ENCODE results near the gene FAM222A.

The FAM222A gene

GRCh38 chr12:109713187-109714070 lies at the start of gene FAM222A:
TSS of gene FAM222A (plus strand) at chr12:109713825. CDS start at chr12:109744147, 30,322 bp downstream.
- DNase-seq (ENCODE audit: low read depth) = peak; percentile 89

GRCh38 chr12:109664402-109664801 lies 49.2 kb upstream of the FAM222A start:
- no peak for DNase-seq (ENCODE audit: low read depth)

GRCh38 chr12:109666068-109666467 lies 47.6 kb upstream of the FAM222A start:
- no peak for DNase-seq (ENCODE audit: low read depth)

- DNase-seq (ENCODE audit: low read depth) = no peak
These were observed 42.9 kb upstream of the FAM222A start for GRCh38 chr12:109670731-109671130.

- no peak for DNase-seq (ENCODE audit: low read depth)
These were observed 42.1 kb upstream of the FAM222A start for GRCh38 chr12:109671502-109671901.

GRCh38 chr12:109673379-109673778 lies 40.2 kb upstream of the FAM222A start:
- no peak for DNase-seq (ENCODE audit: low read depth)

GRCh38 chr12:109673884-109674283 lies 39.7 kb upstream of the FAM222A start:
- DNase-seq (ENCODE audit: low read depth) = no peak

GRCh38 chr12:109675411-109675810 lies 38.2 kb upstream of the FAM222A start:
- no peak for DNase-seq (ENCODE audit: low read depth)

- no peak for DNase-seq (ENCODE audit: low read depth)
These were observed 36.3 kb upstream of the FAM222A start for GRCh38 chr12:109677279-109677691.

- DNase-seq (ENCODE audit: low read depth) = no peak
These were observed 34.9 kb upstream of the FAM222A start for GRCh38 chr12:109678719-109679118.

- no peak for DNase-seq (ENCODE audit: low read depth)
These were observed 33.9 kb upstream of the FAM222A start for GRCh38 chr12:109679501-109680263.

- DNase-seq (ENCODE audit: low read depth) = no peak
These were observed 33.2 kb upstream of the FAM222A start for GRCh38 chr12:109680264-109681005.

- no peak for DNase-seq (ENCODE audit: low read depth)
These were observed 31.5 kb upstream of the FAM222A start for GRCh38 chr12:109681986-109682707.

GRCh38 chr12:109682708-109683060 lies 30.9 kb upstream of the FAM222A start:
- DNase-seq (ENCODE audit: low read depth) = no peak

GRCh38 chr12:109683316-109683715 lies 30.3 kb upstream of the FAM222A start:
- no peak for DNase-seq (ENCODE audit: low read depth)

GRCh38 chr12:109685574-109686447 lies 27.8 kb upstream of the FAM222A start:
- DNase-seq (ENCODE audit: low read depth) = no peak

GRCh38 chr12:109686523-109686922 lies 27.1 kb upstream of the FAM222A start:
- DNase-seq (ENCODE audit: low read depth) = no peak

GRCh38 chr12:109687250-109687649 lies 26.4 kb upstream of the FAM222A start:
- DNase-seq (ENCODE audit: low read depth) = no peak

- no peak for DNase-seq (ENCODE audit: low read depth)
These were observed 24.2 kb upstream of the FAM222A start for GRCh38 chr12:109689426-109689825.

GRCh38 chr12:109693160-109693559 lies 20.5 kb upstream of the FAM222A start:
- DNase-seq (ENCODE audit: low read depth) = no peak
